Measurements from ENCODE around the gene FXYD4.

GRCh38 chr10:43395571-43396060 lies 24.2 kb downstream of the FXYD4 start:
- TF ChIP-seq POLR2A (IDR thresholded peaks at IDR 0.05) (no peak), POLR2AphosphoS5 (IDR thresholded peaks at IDR 0.05) (no peak)
- TF ChIP-seq, protein P1, sequence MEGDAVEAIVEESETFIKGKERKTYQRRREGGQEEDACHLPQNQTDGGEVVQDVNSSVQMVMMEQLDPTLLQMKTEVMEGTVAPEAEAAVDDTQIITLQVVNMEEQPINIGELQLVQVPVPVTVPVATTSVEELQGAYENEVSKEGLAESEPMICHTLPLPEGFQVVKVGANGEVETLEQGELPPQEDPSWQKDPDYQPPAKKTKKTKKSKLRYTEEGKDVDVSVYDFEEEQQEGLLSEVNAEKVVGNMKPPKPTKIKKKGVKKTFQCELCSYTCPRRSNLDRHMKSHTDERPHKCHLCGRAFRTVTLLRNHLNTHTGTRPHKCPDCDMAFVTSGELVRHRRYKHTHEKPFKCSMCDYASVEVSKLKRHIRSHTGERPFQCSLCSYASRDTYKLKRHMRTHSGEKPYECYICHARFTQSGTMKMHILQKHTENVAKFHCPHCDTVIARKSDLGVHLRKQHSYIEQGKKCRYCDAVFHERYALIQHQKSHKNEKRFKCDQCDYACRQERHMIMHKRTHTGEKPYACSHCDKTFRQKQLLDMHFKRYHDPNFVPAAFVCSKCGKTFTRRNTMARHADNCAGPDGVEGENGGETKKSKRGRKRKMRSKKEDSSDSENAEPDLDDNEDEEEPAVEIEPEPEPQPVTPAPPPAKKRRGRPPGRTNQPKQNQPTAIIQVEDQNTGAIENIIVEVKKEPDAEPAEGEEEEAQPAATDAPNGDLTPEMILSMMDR (IDR thresholded peaks at IDR 0.05): no peak
